ENCODE results near the gene KIRREL2.

The KIRREL2 gene

GRCh38 chr19:35846038-35846668, 10.6 kb upstream of the KIRREL2 start:
- Histone ChIP-seq H3K4me1 (ENCODE audit: insufficient read depth, low read length) (no peaks in the 10 kb centered on the region; the same call in 1 of the 2 replicates), H3K36me3 (ENCODE audit: insufficient read depth, low read length) (no peaks in the 10 kb centered on the region), H3K27me3 (ENCODE audit: insufficient read depth, low read length) (peaks cover 87% of the 10 kb centered on the region), H3K9me3 (ENCODE audit: insufficient read depth, low read depth, low read length) (no peaks in the 10 kb centered on the region), H3K27ac (ENCODE audit: low read depth, low read length) (no peak overlapping the region), H3K4me3 (ENCODE audit: low read length) (peak overlapping the region; percentile 55), H3K9ac (ENCODE audit: low read depth, low read length) (no peak overlapping the region)
- 5% methylated on average over 26 of the region's 26 CpGs for WGBS

- Histone ChIP-seq H3K36me3 (ENCODE audit: insufficient read depth, low read length) (no peaks in the 10 kb centered on the region), H3K27ac (ENCODE audit: low read depth, low read length) (no peak overlapping the region), H3K4me3 (ENCODE audit: low read length) (no peak overlapping the region), H3K27me3 (ENCODE audit: insufficient read depth, low read length) (peaks cover 70% of the 10 kb centered on the region), H3K9me3 (ENCODE audit: insufficient read depth, low read depth, low read length) (no peaks in the 10 kb centered on the region), H3K9ac (ENCODE audit: low read depth, low read length) (no peak overlapping the region), H3K4me1 (ENCODE audit: insufficient read depth, low read length) (no peaks in the 10 kb centered on the region; the same call in 1 of the 2 replicates)
- WGBS: 87% methylated on average over 8 of the region's 8 CpGs
These were observed 8.8 kb upstream of the KIRREL2 start for GRCh38 chr19:35847911-35848310.

DNA sequence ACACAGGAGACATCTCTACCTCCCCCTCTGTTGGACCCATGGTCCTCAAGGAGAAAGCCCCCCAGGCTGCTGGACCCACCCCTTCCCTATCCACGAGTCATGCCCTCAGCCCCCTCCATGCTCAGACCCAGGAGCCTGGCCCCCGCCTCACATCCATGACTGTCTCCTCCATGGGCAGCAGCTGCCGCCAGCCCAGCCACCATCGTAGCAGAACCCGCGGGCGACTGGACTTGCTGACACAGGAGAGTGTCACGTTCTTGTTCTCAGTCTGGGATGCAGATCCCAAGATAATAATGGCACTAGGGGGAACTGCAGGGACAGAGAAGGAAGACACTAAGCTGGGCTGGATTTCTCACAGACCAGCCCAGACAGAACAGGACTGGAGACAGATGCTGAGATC, 8.2 kb upstream of the KIRREL2 start:
- Histone ChIP-seq H3K9me3 (ENCODE audit: insufficient read depth, low read depth, low read length) (no peaks in the 10 kb centered on the region), H3K27ac (ENCODE audit: low read depth, low read length) (no peak overlapping the region), H3K36me3 (ENCODE audit: insufficient read depth, low read length) (no peaks in the 10 kb centered on the region), H3K27me3 (ENCODE audit: insufficient read depth, low read length) (peaks cover 64% of the 10 kb centered on the region), H3K9ac (ENCODE audit: low read depth, low read length) (no peak overlapping the region), H3K4me3 (ENCODE audit: low read length) (no peak overlapping the region), H3K4me1 (ENCODE audit: insufficient read depth, low read length) (no peaks in the 10 kb centered on the region; the same call in 1 of the 2 replicates)
- WGBS: 86% methylated on average over 8 of the region's 8 CpGs

DNA sequence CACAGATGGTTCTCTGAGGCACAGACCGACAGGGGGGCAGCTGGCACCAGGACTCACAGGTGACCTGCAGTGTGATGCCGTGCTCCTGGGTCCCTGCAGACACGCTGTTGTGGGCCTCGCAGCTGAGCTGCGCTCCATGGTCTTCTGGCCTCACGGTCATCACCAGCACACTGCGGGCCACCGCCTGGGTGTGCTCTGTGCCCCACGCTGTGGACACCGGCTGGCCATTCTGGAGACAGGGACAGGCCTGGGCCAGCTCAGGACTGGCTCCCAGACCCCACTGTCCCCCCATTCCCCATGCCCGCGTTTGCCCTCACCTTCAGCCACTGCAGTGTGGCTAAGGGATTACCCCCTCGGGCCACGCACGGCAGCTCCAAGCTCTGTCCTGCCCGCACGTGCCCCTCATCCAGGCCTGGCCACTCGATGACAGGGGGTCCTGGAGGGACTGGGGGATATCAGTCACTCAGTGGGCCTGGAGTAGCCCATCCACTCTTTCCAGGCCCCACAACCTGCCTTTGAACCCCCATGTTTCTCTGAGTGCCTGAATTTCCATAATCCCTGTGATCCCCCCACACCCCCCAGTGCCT, 7.7 kb upstream of the KIRREL2 start:
- no peak overlapping the region for H3K4me3 ChIP-seq (ENCODE audit: low read length)
- 91% methylated on average over 18 of the region's 18 CpGs for WGBS
- no peak overlapping the region for H3K9ac ChIP-seq (ENCODE audit: low read depth, low read length)
- no peaks in the 10 kb centered on the region for H3K4me1 ChIP-seq (ENCODE audit: insufficient read depth, low read length)
- no peaks in the 10 kb centered on the region for H3K9me3 ChIP-seq (ENCODE audit: insufficient read depth, low read depth, low read length)
- no peak overlapping the region for H3K27ac ChIP-seq (ENCODE audit: low read depth, low read length)
- peaks cover 59% of the 10 kb centered on the region for H3K27me3 ChIP-seq (ENCODE audit: insufficient read depth, low read length)
- no peaks in the 10 kb centered on the region for H3K36me3 ChIP-seq (ENCODE audit: insufficient read depth, low read length)

GRCh38 chr19:35851213-35852028, 5.3 kb upstream of the KIRREL2 start:
- Histone ChIP-seq H3K9me3 (ENCODE audit: insufficient read depth, low read depth, low read length) (no peaks in the 10 kb centered on the region), H3K4me1 (ENCODE audit: insufficient read depth, low read length) (no peaks in the 10 kb centered on the region), H3K9ac (ENCODE audit: low read depth, low read length) (no peak overlapping the region), H3K36me3 (ENCODE audit: insufficient read depth, low read length) (no peaks in the 10 kb centered on the region), H3K27ac (ENCODE audit: low read depth, low read length) (no peak overlapping the region), H3K27me3 (ENCODE audit: insufficient read depth, low read length) (peaks cover 55% of the 10 kb centered on the region), H3K4me3 (ENCODE audit: low read length) (peak overlapping the region; percentile 20; the same call in 1 of the 2 replicates)
- 58% methylated on average over 32 of the region's 32 CpGs for WGBS

DNA sequence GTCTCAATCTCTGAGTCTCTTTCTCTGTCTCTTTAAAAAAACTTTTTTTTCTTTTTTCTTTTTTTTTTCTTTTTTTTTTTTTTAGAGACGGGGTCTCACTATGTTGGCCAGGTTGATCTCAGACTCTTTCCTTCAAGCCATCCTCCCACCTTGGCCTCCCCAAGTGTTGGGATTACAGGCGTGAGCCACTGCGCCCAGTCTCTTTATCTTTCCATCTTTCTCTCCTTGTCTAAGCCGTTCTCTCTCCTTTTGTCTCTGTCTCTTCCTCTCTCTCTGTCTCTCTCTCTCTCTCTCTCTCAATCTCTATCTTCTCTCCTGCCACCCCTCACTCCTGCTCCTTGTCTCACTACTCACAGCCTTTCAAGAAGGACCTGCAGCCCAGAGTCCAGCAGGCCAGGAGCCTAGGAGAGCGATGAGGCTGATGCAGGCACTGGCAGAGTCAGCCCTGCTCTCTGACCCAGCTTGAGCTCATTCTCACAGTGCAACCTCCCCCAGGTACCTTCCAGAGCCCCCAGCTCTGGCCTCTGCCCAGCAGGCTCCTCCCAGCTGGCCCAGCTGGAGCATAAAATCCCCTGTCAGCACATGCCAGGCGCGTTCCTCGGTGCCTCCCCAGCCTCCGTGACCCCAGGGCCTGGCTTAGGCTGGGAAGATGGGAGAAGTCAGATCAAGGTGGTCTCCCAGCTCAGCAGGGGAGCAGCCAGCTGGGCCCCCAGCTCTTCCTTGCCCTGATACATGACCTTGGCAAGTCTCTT, 4.5 kb upstream of the KIRREL2 start, which contains the start of gene NPHS1:
Gene NPHS1 (minus strand): TSS at position 476 of the 752 bp plus-strand sequence. CDS start 667 bp downstream, outside the sequence.
- no peak within 1 kb of the TSS for H3K9ac ChIP-seq (ENCODE audit: low read depth, low read length)
- 84% methylated on average over 9 of the region's 9 CpGs for WGBS
- H3K27me3 ChIP-seq (ENCODE audit: insufficient read depth, low read length): peaks cover 59% of the 10 kb centered on the region

GRCh38 chr19:35853038-35853756, 3.5 kb upstream of the KIRREL2 start:
- H3K9ac ChIP-seq (ENCODE audit: low read depth, low read length): no peak overlapping the region
- H3K9me3 ChIP-seq (ENCODE audit: insufficient read depth, low read depth, low read length): no peaks in the 10 kb centered on the region
- no peaks in the 10 kb centered on the region for H3K36me3 ChIP-seq (ENCODE audit: insufficient read depth, low read length)
- no peak overlapping the region for H3K27ac ChIP-seq (ENCODE audit: low read depth, low read length)
- H3K27me3 ChIP-seq (ENCODE audit: insufficient read depth, low read length): peaks cover 65% of the 10 kb centered on the region
- 79% methylated on average over 8 of the region's 8 CpGs for WGBS
- H3K4me1 ChIP-seq (ENCODE audit: insufficient read depth, low read length): no peaks in the 10 kb centered on the region
- no peak overlapping the region for H3K4me3 ChIP-seq (ENCODE audit: low read length)

More for the DNA sequence above, 4.5 kb upstream of the KIRREL2 start, which contains the start of gene NPHS1:
- Histone ChIP-seq H3K36me3 (ENCODE audit: insufficient read depth, low read length) (no peaks in the 10 kb centered on the region), H3K4me3 (ENCODE audit: low read length) (peak within 1 kb of the TSS; percentile 20; the same call in 1 of the 2 replicates), H3K27ac (ENCODE audit: low read depth, low read length) (no peak within 1 kb of the TSS), H3K9me3 (ENCODE audit: insufficient read depth, low read depth, low read length) (no peaks in the 10 kb centered on the region), H3K4me1 (ENCODE audit: insufficient read depth, low read length) (no peaks in the 10 kb centered on the region)

DNA sequence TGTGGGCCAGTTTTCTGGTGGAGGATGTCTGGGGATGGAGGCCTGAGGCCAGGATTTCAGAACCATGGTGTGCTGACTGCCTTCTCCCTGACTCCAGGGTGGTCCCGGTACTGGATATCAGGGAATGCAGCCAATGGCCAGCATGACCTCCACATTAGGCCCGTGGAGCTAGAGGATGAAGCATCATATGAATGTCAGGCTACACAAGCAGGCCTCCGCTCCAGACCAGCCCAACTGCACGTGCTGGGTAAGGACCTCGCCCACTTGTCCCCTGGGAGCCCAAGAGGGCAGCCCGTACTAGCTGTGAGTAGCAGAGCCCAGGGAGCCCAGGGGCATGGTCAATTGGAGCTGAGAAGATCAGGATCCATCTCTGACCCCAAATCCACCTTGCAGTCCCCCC, 1.6 kb downstream of the KIRREL2 start:
- Histone ChIP-seq H3K9ac (ENCODE audit: low read depth, low read length) (no peak overlapping the region), H3K27ac (ENCODE audit: low read depth, low read length) (no peak overlapping the region), H3K36me3 (ENCODE audit: insufficient read depth, low read length) (no peaks in the 10 kb centered on the region), H3K4me3 (ENCODE audit: low read length) (no peak overlapping the region), H3K27me3 (ENCODE audit: insufficient read depth, low read length) (peaks cover 87% of the 10 kb centered on the region), H3K4me1 (ENCODE audit: insufficient read depth, low read length) (peaks cover 6% of the 10 kb centered on the region; the same call in 1 of the 2 replicates), H3K9me3 (ENCODE audit: insufficient read depth, low read depth, low read length) (no peaks in the 10 kb centered on the region)
- WGBS: 81% methylated on average over 6 of the region's 6 CpGs

- H3K4me1 ChIP-seq (ENCODE audit: insufficient read depth, low read length): peaks cover 6% of the 10 kb centered on the region; the same call in 1 of the 2 replicates
- no peaks in the 10 kb centered on the region for H3K36me3 ChIP-seq (ENCODE audit: insufficient read depth, low read length)
- 76% methylated on average over 4 of the region's 4 CpGs for WGBS
- no peaks in the 10 kb centered on the region for H3K9me3 ChIP-seq (ENCODE audit: insufficient read depth, low read depth, low read length)
- no peak overlapping the region for H3K27ac ChIP-seq (ENCODE audit: low read depth, low read length)
- H3K4me3 ChIP-seq (ENCODE audit: low read length): no peak overlapping the region
- peaks cover 89% of the 10 kb centered on the region for H3K27me3 ChIP-seq (ENCODE audit: insufficient read depth, low read length)
- no peak overlapping the region for H3K9ac ChIP-seq (ENCODE audit: low read depth, low read length)
These were observed 2.7 kb downstream of the KIRREL2 start for GRCh38 chr19:35859414-35859813.

- peaks cover 80% of the 10 kb centered on the region for H3K27me3 ChIP-seq (ENCODE audit: insufficient read depth, low read length)
- no peak overlapping the region for H3K9ac ChIP-seq (ENCODE audit: low read depth, low read length)
- WGBS: 5% methylated on average over 24 of the region's 24 CpGs
These were observed 3.7 kb downstream of the KIRREL2 start for GRCh38 chr19:35860436-35860817.

More at GRCh38 chr19:35860436-35860817, 3.7 kb downstream of the KIRREL2 start:
- no peak overlapping the region for H3K27ac ChIP-seq (ENCODE audit: low read depth, low read length)
- H3K4me3 ChIP-seq (ENCODE audit: low read length): peak overlapping the region; percentile 58
- H3K9me3 ChIP-seq (ENCODE audit: insufficient read depth, low read depth, low read length): no peaks in the 10 kb centered on the region
- peaks cover 6% of the 10 kb centered on the region; the same call in 1 of the 2 replicates for H3K4me1 ChIP-seq (ENCODE audit: insufficient read depth, low read length)
- H3K36me3 ChIP-seq (ENCODE audit: insufficient read depth, low read length): no peaks in the 10 kb centered on the region

Data from HUES64 (cell line).